Bronchial epithelial cell (primary cell): ENCODE data around the gene LAMA3. TPM values are rescaled to one million over a fixed set of nuclear protein-coding genes. Genes with fewer than 3 reads are reported as not detected.
A peak's percentile ranks its signal among the peaks of the same experiment; 100 is the strongest.

Experiments used
- DNase-seq: peaks from one replicate; pipeline ENCODE4 v3.0.0-alpha.2; 2010; ENCODE audit warnings: low read depth
- FAIRE-seq: peaks from 2 replicates; lab custom pipeline; 2011; peaks lifted over from hg19 to GRCh38; lab: Jason Lieb, UNC
- H3K27me3 ChIP-seq: 2 replicates; pipeline ENCODE4 v1.5.1; 2011; ENCODE audit warnings: low read length; ENCODE audit not compliant: control insufficient read depth, insufficient read depth
- H3K36me3 ChIP-seq: 2 replicates; pipeline ENCODE4 v1.5.1; 2011; ENCODE audit warnings: low read length; ENCODE audit not compliant: control insufficient read depth, insufficient read depth
- H3K4me3 ChIP-seq: 2 replicates; pipeline ENCODE4 v1.5.1; 2011; ENCODE audit warnings: mild to moderate bottlenecking, low read depth, low read length, control low read depth
- total RNA-seq: library from RNA; depleted of rRNA; stranded (reverse); fragments of >200 nt; gene quantifications from 2 replicates; pipeline ENCODE4 v1.2.1, GENCODE V29; 2014
- TF ChIP-seq, protein P1 (sequence below): IDR thresholded peaks from 2 replicates; pipeline ENCODE4 v1.5.1; 2011; ENCODE audit warnings: mild to moderate bottlenecking, moderate library complexity, low read length, control low read depth, inconsistent platforms; ENCODE audit not compliant: insufficient read depth, severe bottlenecking

Gene LAMA3
- total RNA-seq, 1 donor from 2014 or later: 531 TPM

DNA sequence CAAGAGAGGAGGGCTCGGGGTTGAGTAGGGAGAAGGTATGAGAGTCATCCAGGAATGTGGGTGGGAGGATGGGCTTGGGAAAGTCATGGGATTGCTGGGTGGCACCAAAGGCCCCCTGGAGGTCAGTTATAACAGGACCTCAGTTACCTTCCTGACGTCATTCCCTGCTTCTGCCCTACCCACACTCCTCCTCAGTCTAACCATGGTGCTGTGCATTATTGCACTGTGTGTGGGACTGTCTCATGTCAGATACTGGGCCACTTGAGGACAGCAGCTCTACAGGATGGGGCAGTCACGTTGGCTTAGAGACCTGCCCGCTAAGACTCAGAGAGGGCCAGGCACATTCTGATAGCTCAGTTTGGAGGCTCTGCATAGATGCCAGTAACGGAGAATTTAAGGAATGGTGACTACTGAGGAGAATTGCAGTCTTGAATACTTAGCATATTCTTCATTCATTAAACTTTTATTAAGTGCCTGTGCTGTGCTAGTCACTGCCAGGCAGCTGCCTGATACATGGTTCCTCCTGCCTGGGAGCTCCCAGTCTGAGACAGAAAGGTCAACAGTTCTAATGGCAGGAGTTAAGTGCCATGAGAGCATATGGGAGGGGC is 90.5 kb downstream of the LAMA3 start:
- peak; percentile 32 for DNase-seq
- FAIRE-seq: no peak

DNA sequence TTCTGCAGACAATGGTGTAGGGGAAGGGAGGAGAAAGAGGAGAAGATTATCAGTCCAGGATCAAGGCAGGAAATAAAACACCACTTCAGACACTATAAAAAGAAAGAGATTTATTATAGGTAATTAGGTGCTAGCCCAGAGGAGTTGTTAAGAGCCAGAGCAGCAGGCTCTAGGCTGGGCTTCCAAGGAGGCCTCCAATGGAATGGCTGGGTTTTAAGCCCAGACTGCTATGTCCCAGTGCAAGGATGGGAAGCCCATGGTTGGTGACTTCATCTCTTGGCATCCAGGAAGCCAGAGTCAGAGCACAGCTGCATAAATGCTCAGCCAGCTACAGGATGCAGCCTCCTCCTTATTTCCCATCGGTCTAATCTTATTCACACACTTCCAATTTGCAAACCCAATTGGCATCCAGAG is 95.6 kb downstream of the LAMA3 start:
- DNase-seq (peak; percentile 94), FAIRE-seq (no peak)
- H3K36me3 ChIP-seq: no peaks in the 10 kb centered on the region
- no peaks in the 10 kb centered on the region for H3K27me3 ChIP-seq
- TF ChIP-seq, protein P1, sequence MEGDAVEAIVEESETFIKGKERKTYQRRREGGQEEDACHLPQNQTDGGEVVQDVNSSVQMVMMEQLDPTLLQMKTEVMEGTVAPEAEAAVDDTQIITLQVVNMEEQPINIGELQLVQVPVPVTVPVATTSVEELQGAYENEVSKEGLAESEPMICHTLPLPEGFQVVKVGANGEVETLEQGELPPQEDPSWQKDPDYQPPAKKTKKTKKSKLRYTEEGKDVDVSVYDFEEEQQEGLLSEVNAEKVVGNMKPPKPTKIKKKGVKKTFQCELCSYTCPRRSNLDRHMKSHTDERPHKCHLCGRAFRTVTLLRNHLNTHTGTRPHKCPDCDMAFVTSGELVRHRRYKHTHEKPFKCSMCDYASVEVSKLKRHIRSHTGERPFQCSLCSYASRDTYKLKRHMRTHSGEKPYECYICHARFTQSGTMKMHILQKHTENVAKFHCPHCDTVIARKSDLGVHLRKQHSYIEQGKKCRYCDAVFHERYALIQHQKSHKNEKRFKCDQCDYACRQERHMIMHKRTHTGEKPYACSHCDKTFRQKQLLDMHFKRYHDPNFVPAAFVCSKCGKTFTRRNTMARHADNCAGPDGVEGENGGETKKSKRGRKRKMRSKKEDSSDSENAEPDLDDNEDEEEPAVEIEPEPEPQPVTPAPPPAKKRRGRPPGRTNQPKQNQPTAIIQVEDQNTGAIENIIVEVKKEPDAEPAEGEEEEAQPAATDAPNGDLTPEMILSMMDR: no peak
- H3K4me3 ChIP-seq: no peak overlapping the region

More for the DNA sequence above, 90.5 kb downstream of the LAMA3 start:
- no peak overlapping the region for H3K4me3 ChIP-seq
- TF ChIP-seq, protein P1: no peak
- H3K36me3 ChIP-seq: no peaks in the 10 kb centered on the region
- no peaks in the 10 kb centered on the region for H3K27me3 ChIP-seq

DNA sequence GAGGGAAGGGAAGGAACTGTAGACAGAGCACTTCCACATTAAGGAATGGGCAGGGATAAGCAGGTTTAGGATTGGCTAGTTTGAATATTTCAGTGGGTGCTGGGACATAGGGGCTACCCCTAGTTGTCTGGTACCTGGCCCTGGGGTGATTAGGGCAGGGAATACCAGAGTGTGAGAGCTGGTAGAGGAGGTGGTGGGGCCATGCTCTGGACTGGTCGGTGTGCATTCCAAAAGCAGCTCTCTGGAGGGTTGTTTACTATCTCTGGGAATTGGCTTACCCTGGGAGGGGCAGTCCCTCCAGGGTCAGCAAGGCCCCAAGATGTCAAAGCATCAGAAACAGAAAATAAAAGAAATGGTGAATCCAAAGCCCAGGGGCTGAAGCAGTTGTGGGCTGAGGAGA is 103.8 kb downstream of the LAMA3 start:
- no peaks in the 10 kb centered on the region for H3K36me3 ChIP-seq
- H3K4me3 ChIP-seq: no peak overlapping the region
- TF ChIP-seq, protein P1: no peak
- FAIRE-seq (no peak), DNase-seq (no peak)
- no peaks in the 10 kb centered on the region for H3K27me3 ChIP-seq

DNA sequence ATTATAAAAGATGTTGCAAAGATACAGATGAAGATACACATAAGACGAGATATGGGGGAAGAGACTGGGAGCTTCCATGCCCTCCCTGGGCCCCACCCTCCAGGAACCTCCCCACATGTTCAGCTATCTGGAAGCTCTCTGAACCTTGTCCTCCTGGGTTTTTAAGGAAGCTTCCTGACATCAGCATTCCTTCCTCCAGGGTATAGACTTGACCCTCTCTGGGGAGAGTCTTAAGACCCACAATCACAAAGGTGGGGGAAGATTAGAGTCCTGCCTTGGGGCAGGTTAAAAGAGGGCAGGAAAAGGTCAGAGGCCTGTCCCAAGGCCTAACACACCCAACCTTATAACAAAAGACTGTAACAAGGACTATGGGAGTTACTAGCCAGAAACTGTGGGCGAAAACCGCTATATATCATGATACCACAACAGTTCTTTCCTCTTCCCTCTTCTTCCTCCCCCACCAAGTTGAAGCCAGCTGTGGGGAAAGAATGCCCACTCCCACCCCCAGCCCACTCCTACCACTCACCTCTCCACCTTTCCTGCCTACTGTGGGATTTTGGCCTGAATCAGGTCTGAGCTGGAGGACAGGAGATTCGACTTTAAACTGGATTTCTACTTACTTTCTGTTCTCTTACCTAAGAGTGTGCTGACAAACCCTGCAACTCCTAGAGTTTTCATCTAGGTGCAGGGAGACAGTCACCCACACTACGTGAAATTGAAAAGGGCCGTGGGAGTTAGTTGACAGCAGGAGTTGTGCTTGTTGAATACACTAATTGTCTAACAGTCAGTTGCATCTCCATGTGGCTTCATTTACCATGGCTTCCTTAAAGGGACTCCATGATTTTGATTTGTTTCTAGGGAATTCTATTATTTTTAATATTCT is 105.0 kb downstream of the LAMA3 start:
- no peak for DNase-seq
- no peak overlapping the region for H3K4me3 ChIP-seq
- FAIRE-seq: peak; percentile 79
- no peaks in the 10 kb centered on the region for H3K27me3 ChIP-seq
- no peaks in the 10 kb centered on the region for H3K36me3 ChIP-seq
- TF ChIP-seq, protein P1: no peak

DNA sequence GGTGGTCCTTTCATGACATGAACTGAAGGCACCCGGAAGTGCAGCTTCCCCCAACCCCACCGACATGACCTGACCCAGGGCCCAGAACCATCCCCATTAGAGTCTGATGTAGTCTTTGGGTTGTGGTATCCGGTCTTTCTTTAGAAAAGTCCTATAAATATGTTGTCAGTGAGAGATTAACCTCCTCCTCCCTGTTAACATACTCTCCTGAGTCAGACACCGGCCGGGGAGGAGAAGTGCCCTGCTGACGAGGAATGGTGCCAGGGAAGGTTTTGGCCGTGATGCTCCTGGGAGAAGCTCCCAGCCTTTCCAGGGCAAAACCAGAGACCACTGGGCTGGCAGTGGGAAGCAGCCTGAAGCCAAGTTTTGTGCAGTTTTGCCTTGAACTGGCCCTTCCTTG is 109.0 kb downstream of the LAMA3 start:
- DNase-seq (no peak), FAIRE-seq (no peak)
- H3K36me3 ChIP-seq: no peaks in the 10 kb centered on the region

More for the DNA sequence above, 109.0 kb downstream of the LAMA3 start:
- TF ChIP-seq, protein P1: no peak
- no peak overlapping the region for H3K4me3 ChIP-seq
- no peaks in the 10 kb centered on the region for H3K27me3 ChIP-seq
